Measurements from ENCODE around the gene PSMG4. TPM values are rescaled to one million over a fixed set of nuclear protein-coding genes. Genes with fewer than 3 reads are reported as not detected.

Gene PSMG4
- total RNA-seq, 1 experiment from 2014 or later, result 51.9 TPM

DNA sequence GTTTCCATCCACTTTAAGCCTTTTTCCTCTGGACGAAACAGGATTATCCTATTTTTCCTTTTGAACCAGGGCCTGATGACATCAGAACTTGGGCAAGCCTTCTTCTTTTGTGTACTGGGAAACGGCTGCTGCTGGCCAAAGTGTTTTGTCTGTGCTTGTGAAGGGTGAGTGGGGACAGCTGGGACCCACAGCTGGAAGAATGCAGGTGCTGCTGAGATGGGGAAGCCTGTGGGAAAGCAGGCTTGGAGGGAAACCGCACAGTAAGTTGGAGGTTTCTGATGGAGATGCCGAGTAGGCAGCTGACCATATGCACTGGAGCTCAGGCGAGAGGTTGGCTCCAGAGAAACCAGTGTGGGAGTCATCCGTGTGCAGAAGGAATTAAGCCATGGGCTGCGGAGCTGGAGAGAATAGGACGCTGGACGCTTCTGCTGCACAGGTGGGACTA, 8.5 kb upstream of the PSMG4 start:
- no peaks in the 10 kb centered on the region for H3F3A ChIP-seq (ENCODE audit: low read length, unreplicated experiment)
- H3K9me2 ChIP-seq (replicated peaks; ENCODE audit: low read length), result no peaks in the 10 kb centered on the region
- POLR2A ChIA-PET (ENCODE audit: unreplicated experiment), result no interaction called here
- H3K9ac ChIP-seq (ENCODE audit: low read length), result no peak overlapping the region
- CTCF ChIA-PET, result no interaction called here
- H3K36me3 ChIP-seq (ENCODE audit: low read depth, low read length), result no peaks in the 10 kb centered on the region
- H2AFZ ChIP-seq (ENCODE audit: low read length), result no peak overlapping the region
- BruUV-seq (replicated peaks), result no TSS peak
- no peaks in the 10 kb centered on the region for H3K79me2 ChIP-seq (ENCODE audit: low read length)
- TF ChIP-seq, protein P1, sequence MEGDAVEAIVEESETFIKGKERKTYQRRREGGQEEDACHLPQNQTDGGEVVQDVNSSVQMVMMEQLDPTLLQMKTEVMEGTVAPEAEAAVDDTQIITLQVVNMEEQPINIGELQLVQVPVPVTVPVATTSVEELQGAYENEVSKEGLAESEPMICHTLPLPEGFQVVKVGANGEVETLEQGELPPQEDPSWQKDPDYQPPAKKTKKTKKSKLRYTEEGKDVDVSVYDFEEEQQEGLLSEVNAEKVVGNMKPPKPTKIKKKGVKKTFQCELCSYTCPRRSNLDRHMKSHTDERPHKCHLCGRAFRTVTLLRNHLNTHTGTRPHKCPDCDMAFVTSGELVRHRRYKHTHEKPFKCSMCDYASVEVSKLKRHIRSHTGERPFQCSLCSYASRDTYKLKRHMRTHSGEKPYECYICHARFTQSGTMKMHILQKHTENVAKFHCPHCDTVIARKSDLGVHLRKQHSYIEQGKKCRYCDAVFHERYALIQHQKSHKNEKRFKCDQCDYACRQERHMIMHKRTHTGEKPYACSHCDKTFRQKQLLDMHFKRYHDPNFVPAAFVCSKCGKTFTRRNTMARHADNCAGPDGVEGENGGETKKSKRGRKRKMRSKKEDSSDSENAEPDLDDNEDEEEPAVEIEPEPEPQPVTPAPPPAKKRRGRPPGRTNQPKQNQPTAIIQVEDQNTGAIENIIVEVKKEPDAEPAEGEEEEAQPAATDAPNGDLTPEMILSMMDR (conservative IDR thresholded peaks at IDR 0.05; ENCODE audit: low read depth, low read length), result no peak
- TF ChIP-seq EZH2 (IDR thresholded peaks at IDR 0.05; ENCODE audit: low read length, unreplicated experiment) (no peak), EZH2phosphoT487 (IDR thresholded peaks at IDR 0.05; ENCODE audit: borderline replicate concordance, low read length) (no peak)
- ATAC-seq (no peak), DNase-seq (no peak)
- peaks cover 16% of the 10 kb centered on the region for H3K4me1 ChIP-seq (ENCODE audit: insufficient read depth, low read length)
- no peaks in the 10 kb centered on the region for H3K9me3 ChIP-seq (ENCODE audit: low read length)
- intact Hi-C loops (cut with micrococcal nuclease), result loop anchor here (2.0 to 10.0 kb wide), 2 partner anchors 87 to 255 kb away; partner anchors contain the start of gene NQO2
- H3K4me3 ChIP-seq (ENCODE audit: low read length), result no peak overlapping the region
- no peak overlapping the region for H3K4me2 ChIP-seq (ENCODE audit: low read length)
- no peaks in the 10 kb centered on the region for H4K20me1 ChIP-seq (ENCODE audit: low read length)
- H3K27ac ChIP-seq (ENCODE audit: low read length), result no peak overlapping the region
- H3K27me3 ChIP-seq (ENCODE audit: low read length), result no peaks in the 10 kb centered on the region

DNA sequence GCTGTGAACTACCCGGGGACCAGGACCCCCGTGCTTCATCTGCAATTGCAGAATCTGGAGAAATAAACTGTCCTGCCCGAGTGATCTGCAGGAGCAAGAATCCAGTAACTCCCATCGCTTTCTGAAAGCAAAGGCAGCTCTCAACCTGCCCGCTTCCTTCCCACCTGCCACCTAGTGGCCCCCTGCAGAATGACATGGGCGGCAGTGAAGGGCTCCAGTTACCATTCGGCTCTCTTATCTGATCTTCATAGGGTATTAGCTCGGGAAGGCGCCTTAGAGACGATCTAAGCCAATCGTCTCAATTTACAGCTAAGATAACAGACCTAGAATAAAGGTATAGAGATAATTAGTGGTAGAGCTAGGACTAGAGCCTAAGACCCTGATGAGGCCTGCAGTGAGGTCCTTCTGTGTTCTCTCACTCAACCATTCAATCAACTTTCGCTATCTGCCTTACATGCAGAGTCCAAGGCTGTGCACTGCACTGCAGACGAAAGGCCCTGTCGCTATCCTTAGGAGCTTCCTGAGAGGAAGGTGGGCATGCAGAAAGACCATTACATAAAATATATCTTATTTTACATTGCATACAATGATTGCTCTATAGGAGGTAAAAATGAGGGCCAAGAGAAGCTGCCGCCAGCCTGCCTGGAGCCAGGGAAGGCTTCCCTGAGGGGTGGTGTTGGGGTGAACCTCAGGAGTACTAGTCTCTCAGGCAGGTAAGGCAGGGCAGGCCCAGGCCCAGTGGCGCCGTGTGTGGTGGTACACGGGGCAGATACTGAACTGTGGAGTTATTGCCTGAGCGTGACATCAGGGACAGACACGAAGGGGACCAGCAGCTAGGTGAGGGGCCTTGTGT, 7.1 kb upstream of the PSMG4 start:
- TF ChIP-seq, protein P1 (conservative IDR thresholded peaks at IDR 0.05; ENCODE audit: low read depth, low read length), result peak; percentile 95
- no peak for TF ChIP-seq EZH2phosphoT487 (IDR thresholded peaks at IDR 0.05; ENCODE audit: borderline replicate concordance, low read length)
- Histone ChIP-seq H3K27me3 (ENCODE audit: low read length) (no peaks in the 10 kb centered on the region), H4K20me1 (ENCODE audit: low read length) (no peaks in the 10 kb centered on the region), H3K9ac (ENCODE audit: low read length) (no peak overlapping the region), H3K4me2 (ENCODE audit: low read length) (peak overlapping the region; percentile 35), H3K36me3 (ENCODE audit: low read depth, low read length) (no peaks in the 10 kb centered on the region), H3F3A (ENCODE audit: low read length, unreplicated experiment) (no peaks in the 10 kb centered on the region), H3K9me2 (replicated peaks; ENCODE audit: low read length) (no peaks in the 10 kb centered on the region), H3K9me3 (ENCODE audit: low read length) (no peaks in the 10 kb centered on the region), H3K79me2 (ENCODE audit: low read length) (no peaks in the 10 kb centered on the region), H2AFZ (ENCODE audit: low read length) (peak overlapping the region; percentile 61), H3K4me1 (ENCODE audit: insufficient read depth, low read length) (peaks cover 16% of the 10 kb centered on the region), H3K4me3 (ENCODE audit: low read length) (no peak overlapping the region), H3K27ac (ENCODE audit: low read length) (no peak overlapping the region)
- ATAC-seq, result peak; percentile 88
- no TSS peak for BruUV-seq (replicated peaks)
- ChIA-PET POLR2A (ENCODE audit: unreplicated experiment) (no interaction called here), CTCF (interaction anchor here (0.6 to 1.5 kb wide), 5 partner anchors 27 to 126 kb away, joined by 3 to 8 read pairs (median 6); partner anchors contain the start of gene TUBB2A)
- peak; percentile 91 for DNase-seq
- intact Hi-C loops (cut with micrococcal nuclease), result loop anchor here (1.0 to 10.0 kb wide), 4 partner anchors 89 to 257 kb away; partner anchors contain the start of genes NQO2 and TUBB2A

DNA sequence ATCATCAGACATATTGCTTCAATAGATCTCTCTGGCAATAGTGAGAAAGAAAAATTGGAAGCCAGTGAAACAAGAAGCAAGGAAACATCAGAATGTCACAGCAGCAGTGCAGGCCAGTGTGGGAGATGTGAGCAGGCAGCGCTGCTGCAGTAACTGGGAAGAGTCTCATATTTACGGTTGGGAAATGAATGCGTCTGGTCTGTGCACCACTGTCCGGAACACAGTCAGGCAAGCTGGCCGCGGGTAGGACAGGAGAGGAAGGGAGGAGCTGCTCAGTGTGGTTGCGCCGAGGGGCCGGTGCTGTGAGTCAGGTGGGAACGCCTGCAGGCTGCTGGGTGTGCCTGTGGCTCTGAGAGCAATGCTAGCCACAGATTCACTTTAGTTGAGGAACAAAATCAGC, 6.4 kb upstream of the PSMG4 start:
- intact Hi-C loops (cut with micrococcal nuclease), result loop anchor here (10.0 kb wide), 1 partner anchor 258 kb away; the partner anchor contains the start of gene NQO2
- no peak overlapping the region for H3K27ac ChIP-seq (ENCODE audit: low read length)
- no TSS peak for BruUV-seq (replicated peaks)
- H3K9ac ChIP-seq (ENCODE audit: low read length), result no peak overlapping the region
- ChIA-PET CTCF (interaction anchor here (1.3 to 1.5 kb wide), 3 partner anchors 43 to 95 kb away, joined by 4 to 7 read pairs (median 6); partner anchors contain the start of gene TUBB2A), POLR2A (ENCODE audit: unreplicated experiment) (no interaction called here)
- peaks cover 15% of the 10 kb centered on the region for H3K4me1 ChIP-seq (ENCODE audit: insufficient read depth, low read length)
- no peak for ATAC-seq
- no peak overlapping the region for H3K4me3 ChIP-seq (ENCODE audit: low read length)
- no peaks in the 10 kb centered on the region for H3K27me3 ChIP-seq (ENCODE audit: low read length)
- no peak for TF ChIP-seq EZH2 (IDR thresholded peaks at IDR 0.05; ENCODE audit: low read length, unreplicated experiment)
- TF ChIP-seq EZH2phosphoT487 (IDR thresholded peaks at IDR 0.05; ENCODE audit: borderline replicate concordance, low read length), result no peak
- TF ChIP-seq, protein P1 (conservative IDR thresholded peaks at IDR 0.05; ENCODE audit: low read depth, low read length), result no peak
- no peaks in the 10 kb centered on the region for H3K36me3 ChIP-seq (ENCODE audit: low read depth, low read length)
- no peak overlapping the region for H2AFZ ChIP-seq (ENCODE audit: low read length)
- no peak overlapping the region for H3K4me2 ChIP-seq (ENCODE audit: low read length)
- no peaks in the 10 kb centered on the region for H3K9me2 ChIP-seq (replicated peaks; ENCODE audit: low read length)
- no peaks in the 10 kb centered on the region for H3F3A ChIP-seq (ENCODE audit: low read length, unreplicated experiment)
- DNase-seq, result no peak
- H3K9me3 ChIP-seq (ENCODE audit: low read length), result no peaks in the 10 kb centered on the region
- no peaks in the 10 kb centered on the region for H4K20me1 ChIP-seq (ENCODE audit: low read length)
- no peaks in the 10 kb centered on the region for H3K79me2 ChIP-seq (ENCODE audit: low read length)
